GM12872 (cell line): Measurements from ENCODE around the gene CSNK2A3.

ENCODE experiments used
- TF ChIP-seq, protein P1 (sequence below): IDR thresholded peaks from 3 replicates; pipeline ENCODE4 v1.5.1; 2011; ENCODE audit warnings: low read depth, mild to moderate bottlenecking, low read length, moderate library complexity; ENCODE audit not compliant: insufficient read depth

The CSNK2A3 gene

GRCh38 chr11:11366793-11367192, 13.7 kb upstream of the CSNK2A3 start:
- TF ChIP-seq, protein P1, sequence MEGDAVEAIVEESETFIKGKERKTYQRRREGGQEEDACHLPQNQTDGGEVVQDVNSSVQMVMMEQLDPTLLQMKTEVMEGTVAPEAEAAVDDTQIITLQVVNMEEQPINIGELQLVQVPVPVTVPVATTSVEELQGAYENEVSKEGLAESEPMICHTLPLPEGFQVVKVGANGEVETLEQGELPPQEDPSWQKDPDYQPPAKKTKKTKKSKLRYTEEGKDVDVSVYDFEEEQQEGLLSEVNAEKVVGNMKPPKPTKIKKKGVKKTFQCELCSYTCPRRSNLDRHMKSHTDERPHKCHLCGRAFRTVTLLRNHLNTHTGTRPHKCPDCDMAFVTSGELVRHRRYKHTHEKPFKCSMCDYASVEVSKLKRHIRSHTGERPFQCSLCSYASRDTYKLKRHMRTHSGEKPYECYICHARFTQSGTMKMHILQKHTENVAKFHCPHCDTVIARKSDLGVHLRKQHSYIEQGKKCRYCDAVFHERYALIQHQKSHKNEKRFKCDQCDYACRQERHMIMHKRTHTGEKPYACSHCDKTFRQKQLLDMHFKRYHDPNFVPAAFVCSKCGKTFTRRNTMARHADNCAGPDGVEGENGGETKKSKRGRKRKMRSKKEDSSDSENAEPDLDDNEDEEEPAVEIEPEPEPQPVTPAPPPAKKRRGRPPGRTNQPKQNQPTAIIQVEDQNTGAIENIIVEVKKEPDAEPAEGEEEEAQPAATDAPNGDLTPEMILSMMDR = no peak

DNA sequence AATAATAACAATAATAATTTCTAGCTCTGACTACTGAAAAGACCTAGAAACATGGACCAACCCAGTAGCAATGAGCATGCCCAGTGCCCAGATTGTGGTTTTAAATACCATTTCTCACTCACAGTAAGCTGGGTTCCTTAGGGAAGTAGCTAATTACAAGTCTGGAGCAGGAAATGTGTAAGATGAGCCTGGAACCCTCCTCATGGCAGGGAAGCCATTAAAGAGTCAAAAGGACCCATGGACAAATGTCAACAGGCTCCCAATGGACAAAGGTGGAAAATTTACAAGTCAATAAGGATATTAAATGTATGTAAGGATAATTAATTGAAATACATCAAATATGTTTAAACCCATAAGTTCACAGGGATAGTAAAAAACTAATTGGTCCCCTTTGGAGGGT, 10.6 kb upstream of the CSNK2A3 start:
- TF ChIP-seq, protein P1 = no peak

DNA sequence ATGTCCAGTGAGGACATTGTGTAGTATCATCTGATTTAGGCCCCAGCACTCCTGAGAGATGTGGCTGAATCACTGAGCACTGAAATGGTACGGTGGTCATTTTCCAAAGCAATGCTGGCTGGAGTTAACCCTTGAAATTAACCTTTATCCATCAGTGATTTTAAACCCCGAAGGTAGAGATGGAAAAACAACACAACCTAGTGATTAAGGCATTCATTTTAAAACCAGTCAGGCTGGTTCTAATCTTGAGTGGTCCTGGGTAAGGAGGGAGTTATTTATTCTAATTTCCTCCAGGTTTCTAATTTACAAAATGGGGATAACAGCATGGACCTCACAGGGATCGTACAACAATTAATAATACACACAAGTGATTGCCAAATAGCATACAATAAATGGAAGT, 6.6 kb upstream of the CSNK2A3 start:
- TF ChIP-seq, protein P1 = no peak

- TF ChIP-seq, protein P1 = no peak
Observed at GRCh38 chr11:11356842-11357241, 3.8 kb upstream of the CSNK2A3 start.

- TF ChIP-seq, protein P1 = no peak
Observed at GRCh38 chr11:11351042-11351586, 1.9 kb downstream of the CSNK2A3 start.

GRCh38 chr11:11349870-11350337, 3.1 kb downstream of the CSNK2A3 start:
- TF ChIP-seq, protein P1 = no peak

DNA sequence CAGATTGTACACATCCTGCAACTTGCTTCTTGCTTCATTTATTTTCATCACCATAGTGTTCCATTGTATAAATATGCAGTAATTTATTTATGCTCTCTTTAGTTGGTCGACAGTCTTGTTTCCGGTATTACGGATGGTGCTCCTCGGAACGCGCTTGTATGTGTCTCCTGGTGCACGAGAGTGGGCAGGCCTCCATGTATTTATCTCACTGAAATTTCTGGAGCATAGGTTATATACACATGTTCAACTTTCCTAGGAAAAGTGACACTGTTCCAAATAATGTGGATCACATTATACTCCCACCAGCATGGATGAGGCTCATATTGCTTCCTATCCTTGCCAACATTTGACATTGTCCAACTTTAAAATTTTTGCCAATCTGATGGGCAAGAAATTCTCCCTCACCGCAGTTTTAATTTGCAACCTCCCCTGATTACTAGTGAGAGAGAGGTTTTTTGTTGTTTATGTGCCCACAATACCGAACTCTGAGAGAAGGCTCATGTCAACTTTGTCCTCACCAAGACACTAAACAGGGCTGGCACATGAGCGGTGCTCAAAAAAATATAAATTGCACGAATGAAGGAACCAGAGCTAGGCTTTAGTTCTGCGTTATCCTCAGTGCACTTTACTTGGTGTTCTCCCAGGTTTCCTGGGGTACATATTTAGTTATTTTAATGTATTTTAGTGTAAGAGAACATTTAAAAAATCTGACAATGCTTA, 3.8 kb downstream of the CSNK2A3 start:
- TF ChIP-seq, protein P1 = no peak
